Peyer's patch (tissue), 4 donors: ENCODE results near the gene GRIFIN. TPM values are rescaled to one million over a fixed set of nuclear protein-coding genes. Genes with fewer than 3 reads are reported as not detected.
"Not testable (repeated sequence)": the region's sequence is repeated elsewhere in the genome, so short reads cannot be mapped to it uniquely, and the experiment has no call there.

ENCODE experiments used
- DNase-seq, 3 donors: peaks; one replicate each; pipeline ENCODE4 v3.0.0-alpha.2; 2017 to 2019
- H3K27ac ChIP-seq, 4 donors: fragments of 200-600 bp; sonication (generic); one replicate each; pipeline ENCODE4 v1.5.1; 2016 to 2019
- H3K27me3 ChIP-seq, 2 donors: fragments of 200-600 bp; sonication (generic); one replicate each; pipeline ENCODE4 v1.5.1; 2019
- H3K36me3 ChIP-seq, 3 donors: fragments of 200-600 bp; sonication (generic); one replicate each; pipeline ENCODE4 v1.5.1; 2016 to 2019
- H3K4me1 ChIP-seq, 4 donors: fragments of 200-600 bp; sonication (generic); one replicate each; pipeline ENCODE4 v1.5.1; 2016 to 2019
- H3K4me3 ChIP-seq, 4 donors: fragments of 200-600 bp; sonication (generic); 1 replicate in 3 of 4; 2 replicates in 1 of 4; pipeline ENCODE4 v1.5.1; 2016 to 2019; ENCODE audit warnings: mild to moderate bottlenecking in 1 of 4
- H3K9me3 ChIP-seq, 4 donors: fragments of 200-600 bp; sonication (generic); one replicate each; pipeline ENCODE4 v1.5.1; 2016 to 2019; ENCODE audit warnings: mild to moderate bottlenecking in 1 of 4
- CTCF ChIP-seq, 6 experiments: fragments of 450-650 bp in 4 of 6; fragments of 200-600 bp in 2 of 6; sonication (generic) in 1 of 6; IDR thresholded peaks; one replicate each; pipeline ENCODE4 v1.5.1; 2017 to 2019; ENCODE audit warnings: antibody characterized with exemption in 6 of 6, mild to moderate bottlenecking in 3 of 6, moderate library complexity in 1 of 6
- POLR2A ChIP-seq, 2 donors: fragments of 450-650 bp; IDR thresholded peaks; one replicate each; pipeline ENCODE4 v1.5.1; 2017; ENCODE audit warnings: antibody characterized with exemption in 2 of 2, mild to moderate bottlenecking in 2 of 2, moderate library complexity in 2 of 2
- total RNA-seq, 4 donors: library from RNA; depleted of rRNA; stranded (reverse); fragments of >200 nt; gene quantifications; one replicate each; pipeline ENCODE4 v1.1.0, GENCODE V29; 2016

The GRIFIN gene
- total RNA-seq, 4 donors from 2014 or later: not detected

DNA sequence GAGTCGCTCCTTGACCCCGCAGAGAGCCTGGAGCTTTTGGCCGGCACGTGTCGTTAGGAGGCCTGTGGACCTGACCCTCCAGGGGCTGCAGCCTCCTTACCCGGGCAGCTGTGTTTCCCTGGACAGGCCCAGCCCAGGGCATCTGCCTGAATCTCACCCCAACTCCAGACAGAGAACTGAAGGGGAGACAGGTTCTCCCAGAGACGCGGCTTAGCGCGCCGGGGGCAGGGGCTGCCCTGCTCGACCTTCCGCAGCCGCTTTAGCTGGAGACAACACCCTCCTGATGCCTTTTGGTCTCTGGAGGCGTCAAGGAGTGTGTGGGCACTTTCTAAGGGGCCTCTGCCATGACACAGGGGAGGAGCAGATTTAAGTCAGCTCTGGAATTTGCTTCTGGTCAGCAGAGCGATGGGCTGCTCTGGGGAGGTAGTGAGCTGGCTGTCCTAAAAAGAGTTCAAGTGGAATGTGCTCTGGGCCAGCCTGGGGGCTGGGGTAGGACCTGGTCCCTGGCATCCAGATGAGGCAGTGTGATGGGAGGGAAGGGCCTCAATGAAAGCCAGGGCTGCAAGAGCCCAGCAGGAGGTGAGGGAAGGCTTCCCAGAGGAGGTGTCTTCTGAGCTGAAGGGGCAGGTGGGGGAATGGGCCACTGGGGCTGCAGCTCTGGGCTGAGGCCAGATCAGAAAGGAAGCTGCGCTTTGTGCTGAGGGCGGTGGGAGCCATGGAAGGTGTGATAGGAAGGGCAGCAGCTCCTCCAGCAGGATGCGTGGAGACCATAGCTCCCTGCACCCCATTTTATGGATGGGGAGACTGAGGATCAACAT, 5.8 kb downstream of the GRIFIN start:
- no peak overlapping the region for H3K4me3 ChIP-seq

GRCh38 chr7:2469460-2470203, 6.6 kb downstream of the GRIFIN start:
- H3K36me3 ChIP-seq, H3K9me3 ChIP-seq, H3K27ac ChIP-seq, H3K4me3 ChIP-seq, H3K27me3 ChIP-seq, DNase-seq, H3K4me1 ChIP-seq: not testable (repeated sequence)

More for the DNA sequence above, 5.8 kb downstream of the GRIFIN start:
- no peaks in the 10 kb centered on the region for H3K36me3 ChIP-seq
- H3K27ac ChIP-seq: no peak overlapping the region
- no peaks in the 10 kb centered on the region for H3K9me3 ChIP-seq
- no peaks in the 10 kb centered on the region for H3K27me3 ChIP-seq
- TF ChIP-seq POLR2A (IDR thresholded peaks at IDR 0.05) (no peak), CTCF (IDR thresholded peaks at IDR 0.05) (no peak)
- no peak for DNase-seq
- no peaks in the 10 kb centered on the region for H3K4me1 ChIP-seq

GRCh38 chr7:2468227-2468626, 8.0 kb downstream of the GRIFIN start:
- Histone ChIP-seq H3K27ac (no peak overlapping the region), H3K36me3 (no peaks in the 10 kb centered on the region), H3K9me3 (no peaks in the 10 kb centered on the region), H3K4me3 (no peak overlapping the region), H3K27me3 (no peaks in the 10 kb centered on the region), H3K4me1 (no peaks in the 10 kb centered on the region)
- peak in 1 of 3 donors; percentile 46 for DNase-seq
- TF ChIP-seq POLR2A (IDR thresholded peaks at IDR 0.05): no peak
- no peak for TF ChIP-seq CTCF (IDR thresholded peaks at IDR 0.05)

GRCh38 chr7:2466675-2467074, 9.5 kb downstream of the GRIFIN start:
- DNase-seq: no peak
- Histone ChIP-seq H3K27me3 (no peaks in the 10 kb centered on the region), H3K36me3 (no peaks in the 10 kb centered on the region), H3K27ac (no peak overlapping the region), H3K9me3 (no peaks in the 10 kb centered on the region), H3K4me1 (no peaks in the 10 kb centered on the region), H3K4me3 (no peak overlapping the region)
- TF ChIP-seq POLR2A (IDR thresholded peaks at IDR 0.05): no peak
- no peak for TF ChIP-seq CTCF (IDR thresholded peaks at IDR 0.05)

DNA sequence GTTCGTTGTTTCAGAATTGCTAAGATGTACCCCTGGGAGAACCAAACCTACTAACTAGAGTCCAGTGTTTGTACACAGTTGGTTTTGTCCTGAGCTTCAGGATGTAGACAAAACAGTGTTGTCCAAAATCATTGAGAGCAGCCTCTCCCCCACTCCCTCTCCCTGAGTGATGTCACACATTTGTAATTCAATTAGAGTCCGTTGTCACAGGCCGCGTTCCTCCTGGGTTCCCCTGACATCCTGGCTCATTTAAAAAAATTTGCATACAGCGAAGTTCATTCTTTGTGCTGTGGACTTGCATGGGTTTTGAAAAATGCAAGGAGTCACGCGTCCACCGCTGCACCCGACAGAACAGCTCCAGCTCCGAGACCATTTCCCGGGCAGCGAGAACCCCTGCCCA, 10.3 kb downstream of the GRIFIN start:
- H3K36me3 ChIP-seq: no peaks in the 10 kb centered on the region
- H3K27me3 ChIP-seq: no peaks in the 10 kb centered on the region

More for the DNA sequence above, 10.3 kb downstream of the GRIFIN start:
- Histone ChIP-seq H3K4me3 (no peak overlapping the region), H3K4me1 (no peaks in the 10 kb centered on the region), H3K9me3 (no peaks in the 10 kb centered on the region), H3K27ac (no peak overlapping the region)
- TF ChIP-seq CTCF (IDR thresholded peaks at IDR 0.05) (no peak), POLR2A (IDR thresholded peaks at IDR 0.05) (no peak)
- DNase-seq: no peak
